K562 (cell line): Measurements from ENCODE around the gene FBXW2. TPM values are rescaled to one million over a fixed set of nuclear protein-coding genes. Genes with fewer than 3 reads are reported as not detected.

Experiments
- ATAC-seq: fragments of 200-7000 bp; cut with Tn5 transposase; 3 replicates; pipeline ENCODE4 v1.9.1; 2020; ENCODE audit warnings: moderate library complexity
- BruUV-seq: library from RNA; stranded (reverse); fragments of 400-500 nt; replicated peaks from 2 replicates; lab custom pipeline; 2021; lab: Mats Ljungman, UMichigan
- CTCF ChIA-PET: fragments of 300-600 bp; formaldehyde crosslinking; extraction: SDS; loops from one replicate; lab custom pipeline; 2021; ENCODE audit warnings: low intra/inter-chr PET ratio; lab: Yijun Ruan, JAX
- POLR2A ChIA-PET: fragments of 300-600, 350-650 bp; sonication (Branson Sonifier 250); formaldehyde crosslinking; extraction: SDS; loops from one replicate; lab custom pipeline; 2021; ENCODE audit warnings: antibody characterized with exemption, inconsistent platforms; lab: Yijun Ruan, JAX
- DNase-seq, 4 experiments: peaks; one replicate each; pipeline versions ENCODE4 v3.0.0 to v3.0.0-alpha.2; 2011 to 2018; ENCODE audit warnings: low spot score in 3 of 4, mixed read lengths in 3 of 4; ENCODE audit errors: extremely low read depth in 1 of 4
- FAIRE-seq: peaks from 2 replicates; lab custom pipeline; 2011; peaks lifted over from hg19 to GRCh38; lab: Jason Lieb, UNC
- H2AFZ ChIP-seq: 2 replicates; pipeline ENCODE4 v1.6.0; 2011; ENCODE audit warnings: low read depth, low read length, control low read depth, inconsistent platforms
- H3K27ac ChIP-seq: fragments of 200-600 bp; 3 replicates; pipeline ENCODE4 v1.8.0; 2011; ENCODE audit warnings: low read depth, mild to moderate bottlenecking, control low read depth, inconsistent platforms, low read length, moderate library complexity, mixed read lengths; ENCODE audit errors: extremely low read depth
- H3K27me3 ChIP-seq, 2 experiments: fragments of 300-600 bp in 1 of 2; 2 replicates in 1 of 2; 3 replicates in 1 of 2; pipeline versions ENCODE4 v1.6.0 to v1.8.0; 2011; ENCODE audit warnings: inconsistent platforms in 2 of 2, low read length in 2 of 2, mild to moderate bottlenecking in 1 of 2, mixed read lengths in 1 of 2, moderate library complexity in 1 of 2; ENCODE audit not compliant: control insufficient read depth in 2 of 2, insufficient read depth in 2 of 2
- H3K36me3 ChIP-seq: fragments of 300-600 bp; 3 replicates; pipeline ENCODE4 v1.8.0; 2011; ENCODE audit warnings: mild to moderate bottlenecking, low read length, inconsistent platforms; ENCODE audit not compliant: control insufficient read depth, insufficient read depth
- H3K4me1 ChIP-seq, 2 experiments: fragments of 200-600 bp in 1 of 2; replicated peaks in 1 of 2; 2 replicates in 1 of 2; 3 replicates in 1 of 2; pipeline versions ENCODE4 v1.5.1 to v1.8.0; 2011; ENCODE audit warnings: inconsistent platforms in 2 of 2, low read length in 2 of 2, mild to moderate bottlenecking in 1 of 2, mixed read lengths in 1 of 2, moderate library complexity in 1 of 2; ENCODE audit not compliant: control insufficient read depth in 2 of 2, insufficient read depth in 2 of 2
- H3K4me2 ChIP-seq: 2 replicates; pipeline ENCODE4 v1.6.1; 2011; ENCODE audit warnings: low read length, control low read depth, inconsistent platforms, mixed read lengths; ENCODE audit not compliant: insufficient read depth
- H3K4me3 ChIP-seq: fragments of 200-600 bp; sonication (generic), shearing (Covaris generic); 2 replicates; pipeline ENCODE4 v1.5.1; 2016; ENCODE audit warnings: control low read depth, inconsistent platforms
- H3K79me2 ChIP-seq: fragments of 200-600 bp; 3 replicates; pipeline ENCODE4 v1.8.0; 2011; ENCODE audit warnings: low read length, inconsistent platforms; ENCODE audit not compliant: control insufficient read depth, insufficient read depth
- H3K9ac ChIP-seq, 2 experiments: 2 replicates each; pipeline versions ENCODE4 v1.6.0 to v1.6.1; 2011; ENCODE audit warnings: low read depth in 2 of 2, low read length in 2 of 2, control low read depth in 1 of 2, inconsistent platforms in 1 of 2, mild to moderate bottlenecking in 1 of 2, mixed read lengths in 1 of 2; ENCODE audit not compliant: insufficient read depth in 1 of 2
- H3K9me1 ChIP-seq: one replicate; pipeline ENCODE4 v1.6.0; 2011; ENCODE audit warnings: inconsistent platforms, mild to moderate bottlenecking, low read length, moderate library complexity; ENCODE audit not compliant: control insufficient read depth, insufficient read depth
- H3K9me3 ChIP-seq: replicated peaks from 2 replicates; pipeline ENCODE4 v1.5.1; 2011; ENCODE audit warnings: low read depth, low read length, inconsistent platforms; ENCODE audit not compliant: control insufficient read depth, insufficient read depth
- H4K20me1 ChIP-seq: replicated peaks from 2 replicates; pipeline ENCODE4 v1.6.1; 2011; ENCODE audit warnings: low read length, inconsistent platforms, mixed read lengths; ENCODE audit not compliant: control insufficient read depth, insufficient read depth
- LCOR ChIP-seq: sonication (generic); formaldehyde crosslinking; IDR thresholded peaks from 2 replicates; pipeline ENCODE4 v1.8.0; 2022; ENCODE audit warnings: mild to moderate bottlenecking, missing genetic modification reagents
- MEF2D ChIP-seq: conservative IDR thresholded peaks from 2 replicates; pipeline ENCODE4 v1.6.1; 2016; ENCODE audit warnings: low read depth, missing genetic modification characterization, missing compliant biosample characterization
- MLX ChIP-seq, 2 experiments: fragments of 450-650 bp in 1 of 2; sonication (generic) in 1 of 2; formaldehyde crosslinking; conservative IDR thresholded peaks; 2 replicates each; pipeline versions ENCODE4 v1.4.0 to v1.8.1; 2020 to 2022; ENCODE audit warnings: mild to moderate bottlenecking in 1 of 2, missing genetic modification reagents in 1 of 2
- POLR2AphosphoS2 ChIP-seq: IDR thresholded peaks from 2 replicates; pipeline ENCODE4 v1.6.1; 2012; ENCODE audit warnings: low read length, improper control_type of control experiment
- RAD51 ChIP-seq: fragments of 450-650 bp; IDR thresholded peaks from 2 replicates; pipeline ENCODE4 v1.7.1; 2016; ENCODE audit warnings: low read depth, mild to moderate bottlenecking, borderline replicate concordance
- THRA ChIP-seq: fragments of 450-650 bp; IDR thresholded peaks from 2 replicates; pipeline ENCODE4 v1.6.1; 2017; ENCODE audit warnings: mild to moderate bottlenecking, moderate library complexity
- U2AF1 ChIP-seq: fragments of 200-400 bp; formaldehyde crosslinking; optimal IDR thresholded peaks from 2 replicates; pipeline ENCODE3; 2017; ENCODE audit warnings: mild to moderate bottlenecking, low read depth, low read length, moderate library complexity
- ZBTB49 ChIP-seq: sonication (generic); formaldehyde crosslinking; IDR thresholded peaks from 2 replicates; pipeline ENCODE4 v1.8.0; 2022; ENCODE audit warnings: missing genetic modification reagents, mild to moderate bottlenecking, borderline replicate concordance
- WGBS: fragments of 100-300 bp; shearing (Covaris generic); methylation state at CpG from one replicate; pipeline ENCODE4 v1.1.6; 2016; ENCODE audit warnings: low coverage, mixed read lengths; ENCODE audit not compliant: insufficient coverage; ENCODE audit errors: missing lambda C conversion rate; 5-methylcytosine and 5-hydroxymethylcytosine counted together
- in situ Hi-C: fragments of 300-500 bp; cut with MboI; formaldehyde crosslinking; loops from 4 replicates; pipeline ENCODE4 v1.15.0; 2018; ENCODE audit warnings: inconsistent platforms, mixed read lengths
- intact Hi-C: fragments of 100-400 bp; cut with micrococcal nuclease; formaldehyde crosslinking; loops from 2 replicates; pipeline ENCODE4 v1.14.2; 2022
- polyA plus RNA-seq, 8 experiments: library from polyadenylated mRNA; depleted of rRNA in 4 of 8; stranded (reverse) in 5 of 8; unstranded in 3 of 8; fragments of >200 nt; fragmentation: Nextera tagmentation in 2 of 8; fragmentation: Illumina TruSeq in 1 of 8; extraction: Ambion mirVana in 2 of 8; extraction: Trizol in 1 of 8; gene quantifications; 2 replicates each; pipeline versions ENCODE4 v1.2.1 to v1.2.3, GENCODE V29; 2011 to 2014; ENCODE audit warnings: inconsistent platforms in 1 of 8, missing spikeins in 1 of 8
- total RNA-seq, 7 experiments: library from RNA; depleted of rRNA in 6 of 7; stranded (reverse); fragments of >200 nt in 6 of 7; fragmentation: Illumina TruSeq in 2 of 7; extraction: Trizol in 2 of 7; gene quantifications; 2 replicates each; pipeline versions ENCODE4 v1.2.1 to v1.2.3, GENCODE V29; 2011 to 2021; ENCODE audit warnings: low replicate concordance in 1 of 7

Gene FBXW2
- total and polyA plus RNA-seq, 9 of the 15 experiments (the other 6 are each of a cell fraction or from before 2014, with no cell fraction given), result 2.5 to 57.8 (median 28.1) TPM

GRCh38 chr9:120839146-120839545 is 45.9 kb upstream of the FBXW2 start:
- intact Hi-C loops (no loop called here), in situ Hi-C loops (no loop called here)
- H4K20me1 ChIP-seq, result no peaks in the 10 kb centered on the region; the same call in 1 of the 2 replicates
- H3K9ac ChIP-seq, result peak overlapping the region; percentile 3 to 41; a peak in 3 of 4 replicates
- peak overlapping the region; percentile 34 for H3K4me2 ChIP-seq
- no TSS peak for BruUV-seq
- DNase-seq, result no peak
- H3K79me2 ChIP-seq, result peaks cover 91% of the 10 kb centered on the region
- no peak for FAIRE-seq
- POLR2A ChIA-PET, result interaction anchor here (1.1 to 2.0 kb wide), 4 partner anchors 16 to 34 kb away, joined by 3 to 7 read pairs (median 4); no protein-coding TSS in a partner anchor
- peaks cover 31 to 37% of the 10 kb centered on the region in 2 experiments for H3K4me1 ChIP-seq
- CTCF ChIA-PET, result no interaction called here
- ATAC-seq, result no peak
- 0 out of 2 replicates have a peak, but pooled peaks have one; percentile 46 for TF ChIP-seq POLR2AphosphoS2
- TF ChIP-seq THRA, result no peak
- H3K9me1 ChIP-seq, result peaks cover 4% of the 10 kb centered on the region
- no peaks in the 10 kb centered on the region for H3K9me3 ChIP-seq
- WGBS, result 22% methylated on average over 2 of the region's 2 CpGs
- H3K4me3 ChIP-seq, result no peak overlapping the region
- H3K36me3 ChIP-seq, result peaks cover 58% of the 10 kb centered on the region
- peak overlapping the region; percentile 24; the same call in 2 of the 3 replicates for H3K27ac ChIP-seq
- H2AFZ ChIP-seq, result no peak overlapping the region
- H3K27me3 ChIP-seq, result no peaks in the 10 kb centered on the region

GRCh38 chr9:120837921-120838320 is 44.7 kb upstream of the FBXW2 start:
- in situ Hi-C loops, result no loop called here
- Histone ChIP-seq H4K20me1 (no peaks in the 10 kb centered on the region; the same call in 1 of the 2 replicates), H3K27ac (no peak overlapping the region), H3K79me2 (peaks cover 79% of the 10 kb centered on the region), H2AFZ (no peak overlapping the region), H3K36me3 (peaks cover 65% of the 10 kb centered on the region), H3K4me1 (peaks cover 25% of the 10 kb centered on the region in 2 experiments), H3K9me3 (no peaks in the 10 kb centered on the region), H3K4me2 (no peak overlapping the region; the same call in 1 of the 2 replicates), H3K9ac (peak overlapping the region in 1 of 2 experiments; percentile 0; a peak in 1 of 4 replicates), H3K4me3 (no peak overlapping the region), H3K27me3 (no peaks in the 10 kb centered on the region), H3K9me1 (peaks cover 4% of the 10 kb centered on the region)
- ChIA-PET POLR2A (interaction anchor here (0.9 to 1.6 kb wide), 3 partner anchors 9 to 45 kb away, joined by 4 to 11 read pairs (median 5); partner anchors contain the start of gene FBXW2), CTCF (interaction anchor here (0.6 kb wide), 1 partner anchor 40 kb away, joined by 3 read pairs; no protein-coding TSS in a partner anchor)
- ATAC-seq, result no peak
- BruUV-seq, result no TSS peak
- FAIRE-seq, result no peak
- intact Hi-C loops, result loop anchor here (1.0 kb wide), 1 partner anchor 45 kb away; the partner anchor contains the start of gene FBXW2
- WGBS, result 46% methylated on average over 3 of the region's 3 CpGs
- DNase-seq, result peak in 1 of 4 experiments; percentile 49
- TF ChIP-seq LCOR (CRISPR knock-in tag) (no peak), U2AF1 (no peak), MLX (CRISPR knock-in tag; conservative IDR thresholded peaks at IDR 0.05) (no peak), MEF2D (no peak), ZBTB49 (CRISPR knock-in tag) (no peak), RAD51 (no peak)
